Esophagus (tissue), 2 donors: ENCODE measurements around the gene HOXA9. TPM values are rescaled to one million over a fixed set of nuclear protein-coding genes. Genes with fewer than 3 reads are reported as not detected.

Experiments
- H3K27ac ChIP-seq, 2 donors: one replicate each; pipeline ENCODE4 v1.5.1; 2013; ENCODE audit warnings: low read depth in 2 of 2, mild to moderate bottlenecking in 2 of 2, inconsistent platforms in 1 of 2, low read length in 1 of 2, moderate library complexity in 1 of 2
- H3K27me3 ChIP-seq, 2 donors: one replicate each; pipeline ENCODE4 v1.6.1; 2013; ENCODE audit warnings: low read length in 2 of 2, control low read depth in 1 of 2, mild to moderate bottlenecking in 1 of 2; ENCODE audit not compliant: insufficient read depth in 2 of 2, control insufficient read depth in 1 of 2
- H3K36me3 ChIP-seq, 2 donors: one replicate each; pipeline ENCODE4 v1.6.1; 2013; ENCODE audit warnings: low read length in 1 of 2; ENCODE audit not compliant: control insufficient read depth in 2 of 2, insufficient read depth in 2 of 2
- H3K4me1 ChIP-seq, 2 donors: one replicate each; pipeline ENCODE4 v1.6.1; 2013; ENCODE audit warnings: low read length in 1 of 2; ENCODE audit not compliant: control insufficient read depth in 2 of 2, insufficient read depth in 2 of 2
- H3K4me3 ChIP-seq, 2 donors: one replicate each; pipeline ENCODE4 v1.5.1; 2013; ENCODE audit warnings: low read length in 2 of 2, mild to moderate bottlenecking in 2 of 2, low read depth in 1 of 2, moderate library complexity in 1 of 2
- H3K9me3 ChIP-seq, 2 donors: one replicate each; pipeline ENCODE4 v1.6.1; 2013; ENCODE audit warnings: mild to moderate bottlenecking in 2 of 2, low read depth in 1 of 2, low read length in 1 of 2, moderate library complexity in 1 of 2; ENCODE audit not compliant: control insufficient read depth in 2 of 2, insufficient read depth in 1 of 2
- WGBS, 2 donors: extraction: QIAGEN DNeasy Blood & Tissue Kit; methylation state at CpG; one replicate each; pipeline ENCODE4 v1.1.7; 2013; 5-methylcytosine and 5-hydroxymethylcytosine counted together
- polyA plus RNA-seq, 2 donors: library from polyadenylated mRNA; stranded (reverse); fragments of 200-250 nt; gene quantifications; one replicate each; pipeline ENCODE4 v1.2.3, GENCODE V29; 2013
- donor health status: healthy with polysubstance abuse.
- donor health status: Bipolar disorder and iron deficiency.

Gene HOXA9
- polyA plus RNA-seq, 2 donors = 0.49 TPM

GRCh38 chr7:27143023-27143949 lies 22.1 kb downstream of the HOXA9 start, which contains the start of gene HOXA5:
Gene HOXA5, minus strand, starts transcription at chr7:27143681. Its CDS starts 74 bp downstream, at chr7:27143607.
- Histone ChIP-seq H3K4me1 (peaks cover 3% of the 10 kb centered on the region in 2 donors), H3K9me3 (no peaks in the 10 kb centered on the region), H3K36me3 (no peaks in the 10 kb centered on the region), H3K4me3 (peak within 1 kb of the TSS; percentile 76 to 82), H3K27me3 (peaks cover 0 to 2% of the 10 kb centered on the region in 2 donors), H3K27ac (peak within 1 kb of the TSS; percentile 94 to 95)
- 18% methylated on average over 63 to 86 of the region's 86 CpGs for WGBS, 2 donors

DNA sequence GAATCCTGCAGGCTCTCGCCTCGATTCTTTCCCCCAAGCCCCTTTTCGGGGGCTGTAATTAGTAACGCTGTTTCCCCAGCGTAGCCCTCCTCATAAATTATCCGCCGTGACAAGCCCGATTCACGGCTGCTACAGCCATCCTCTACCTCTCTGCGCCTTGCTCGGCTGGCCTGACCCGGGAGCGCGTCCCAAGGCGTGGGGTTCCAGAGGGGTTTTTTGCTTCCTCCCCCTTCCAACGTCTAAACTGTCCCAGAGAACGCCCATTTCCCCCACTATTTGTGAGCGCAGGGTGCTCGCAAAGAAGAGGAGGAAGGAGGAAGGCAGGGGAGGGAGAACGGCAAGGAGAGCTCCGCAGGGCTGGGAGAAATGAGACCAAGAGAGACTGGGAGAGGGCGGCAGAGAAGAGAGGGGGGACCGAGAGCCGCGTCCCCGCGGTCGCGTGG lies 22.7 kb downstream of the HOXA9 start:
- no peaks in the 10 kb centered on the region for H3K36me3 ChIP-seq
- no peaks in the 10 kb centered on the region for H3K9me3 ChIP-seq
- WGBS, 2 donors = 13 to 26% methylated on average over 22 to 29 of the region's 29 CpGs
- H3K4me1 ChIP-seq = peaks cover 0 to 3% of the 10 kb centered on the region in 2 donors
- H3K27me3 ChIP-seq = peaks cover 0 to 2% of the 10 kb centered on the region in 2 donors
- H3K4me3 ChIP-seq = peak overlapping the region; percentile 76 to 82
- peak overlapping the region; percentile 94 to 95 for H3K27ac ChIP-seq

DNA sequence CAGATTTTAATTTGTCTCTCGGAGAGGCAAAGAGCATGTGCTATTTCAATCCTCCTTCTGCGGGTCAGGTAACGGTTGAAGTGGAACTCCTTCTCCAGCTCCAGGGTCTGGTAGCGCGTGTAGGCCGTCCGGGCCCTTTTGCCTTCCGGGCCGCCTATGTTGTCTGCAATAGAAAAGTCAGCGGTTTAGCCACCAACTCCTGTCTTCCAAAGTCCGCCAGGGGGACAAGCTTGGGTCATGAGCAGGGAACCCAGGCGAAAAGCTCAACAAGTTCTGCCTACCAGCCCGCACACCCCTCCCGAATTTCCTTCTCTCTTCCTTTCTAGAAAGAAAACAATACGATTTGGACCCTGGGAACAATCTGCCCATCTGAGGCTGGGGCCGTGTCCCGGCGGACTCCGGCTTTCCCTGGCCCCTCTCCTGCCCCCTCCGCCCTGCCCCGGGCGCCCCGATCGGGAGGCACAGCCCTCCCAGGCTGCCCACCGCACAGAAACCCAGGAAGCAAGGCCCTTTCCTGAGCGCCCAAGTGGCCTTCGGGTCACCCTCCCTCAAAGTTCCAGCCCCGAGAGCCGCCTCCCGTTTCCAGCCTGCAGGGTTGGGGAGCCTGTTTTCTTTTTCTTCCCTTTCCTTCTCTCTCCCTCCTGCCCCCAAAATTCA lies 23.3 kb downstream of the HOXA9 start:
- H3K36me3 ChIP-seq = no peaks in the 10 kb centered on the region
- peak overlapping the region; percentile 76 to 82 for H3K4me3 ChIP-seq
- no peaks in the 10 kb centered on the region for H3K9me3 ChIP-seq
- peaks cover 0 to 2% of the 10 kb centered on the region in 2 donors for H3K27me3 ChIP-seq
- peaks cover 0 to 3% of the 10 kb centered on the region in 2 donors for H3K4me1 ChIP-seq
- H3K27ac ChIP-seq = peak overlapping the region; percentile 94 to 95
- 28 to 32% methylated on average over 30 of the region's 30 CpGs for WGBS, 2 donors

DNA sequence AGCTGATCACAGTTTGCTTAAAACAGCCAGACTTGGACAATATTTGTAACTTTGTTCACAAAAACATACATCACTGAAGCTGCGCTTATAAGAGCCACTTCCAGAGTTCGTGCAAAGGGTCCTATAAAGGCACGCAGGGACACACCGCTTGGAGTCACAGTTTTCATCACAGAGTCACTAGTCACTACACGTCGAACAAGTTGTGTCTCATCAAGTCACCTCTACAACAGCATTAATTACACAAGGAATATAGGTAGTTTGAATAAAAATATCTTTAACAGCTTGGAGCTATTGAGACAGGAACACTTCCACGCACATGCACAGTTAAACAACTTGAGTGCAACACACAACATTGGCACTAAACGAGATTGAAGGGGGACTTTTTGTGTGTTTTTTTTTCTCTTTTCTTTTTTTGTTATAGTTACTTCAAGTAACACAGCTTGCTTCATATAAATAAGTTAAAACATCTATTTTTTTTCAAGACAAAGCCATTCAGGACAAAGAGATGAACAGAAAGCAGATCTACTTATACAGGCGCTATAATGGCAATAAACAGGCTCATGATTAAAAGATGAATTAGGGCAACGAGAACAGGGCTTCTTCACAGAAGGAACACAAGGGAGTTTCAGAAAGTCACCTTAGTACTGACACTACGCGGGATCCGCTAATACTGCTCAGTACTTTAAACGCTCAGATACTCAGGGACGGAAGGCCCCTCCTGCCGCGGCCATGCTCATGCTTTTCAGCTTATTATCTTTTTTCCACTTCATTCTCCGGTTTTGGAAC lies 24.0 kb downstream of the HOXA9 start:
- Histone ChIP-seq H3K27me3 (no peaks in the 10 kb centered on the region), H3K36me3 (no peaks in the 10 kb centered on the region), H3K9me3 (no peaks in the 10 kb centered on the region), H3K4me3 (peak overlapping the region; percentile 76 to 82), H3K27ac (peak overlapping the region; percentile 94 to 95), H3K4me1 (peaks cover 0 to 3% of the 10 kb centered on the region in 2 donors)
- 67 to 69% methylated on average over 18 of the region's 18 CpGs for WGBS, 2 donors

- Histone ChIP-seq H3K27ac (peak overlapping the region; percentile 23 to 56), H3K36me3 (no peaks in the 10 kb centered on the region), H3K9me3 (no peaks in the 10 kb centered on the region), H3K27me3 (no peaks in the 10 kb centered on the region), H3K4me1 (peaks cover 0 to 3% of the 10 kb centered on the region in 2 donors), H3K4me3 (no peak overlapping the region)
- WGBS, 2 donors = 59 to 85% methylated on average over 15 of the region's 15 CpGs
Measured at GRCh38 chr7:27140126-27140857, 25.0 kb downstream of the HOXA9 start.

DNA sequence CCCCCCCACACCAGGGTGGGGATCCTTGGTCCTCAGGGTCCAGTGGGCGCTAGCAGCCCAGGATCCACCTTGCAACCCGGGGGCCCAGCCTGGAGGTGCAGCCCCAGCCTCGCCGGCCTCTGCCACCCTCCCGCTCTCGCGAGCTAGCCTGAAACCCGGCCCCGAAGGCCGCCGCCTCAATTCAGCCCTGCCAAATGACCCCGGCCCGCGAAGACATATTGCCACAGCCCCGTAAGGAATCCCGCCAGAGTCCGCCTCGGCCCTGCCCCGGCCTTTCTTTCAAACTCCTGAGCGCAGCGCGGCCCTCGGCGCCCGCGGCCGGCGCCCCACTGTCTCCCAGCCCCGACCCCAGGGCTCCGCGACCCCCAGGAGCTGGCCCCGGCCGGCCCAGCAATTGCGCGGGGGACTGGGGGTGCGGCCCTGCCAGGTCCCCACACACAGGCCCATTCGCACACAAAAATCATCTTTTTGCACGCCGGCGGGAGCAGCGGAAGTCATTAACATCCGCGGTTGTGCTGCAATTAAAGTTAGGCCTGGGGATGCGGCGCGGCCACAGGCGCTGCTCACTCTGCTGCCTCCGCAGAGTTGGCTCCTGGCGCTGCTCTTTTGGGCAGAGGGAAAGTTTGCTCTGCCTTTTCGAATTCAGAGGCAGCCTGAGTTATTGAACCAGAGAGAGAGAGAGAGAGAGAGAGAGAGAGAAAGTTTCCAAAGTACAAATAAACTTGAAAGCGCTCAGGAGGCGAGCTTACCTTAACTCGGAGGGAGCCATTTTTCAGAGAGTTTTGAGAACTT lies 25.8 kb downstream of the HOXA9 start:
- no peaks in the 10 kb centered on the region for H3K36me3 ChIP-seq
- WGBS, 2 donors = 49 to 77% methylated on average over 53 of the region's 53 CpGs
- H3K4me3 ChIP-seq = peak overlapping the region in 1 of 2 donors; percentile 14
- H3K9me3 ChIP-seq = no peaks in the 10 kb centered on the region
- H3K27ac ChIP-seq = peak overlapping the region; percentile 25 to 56
- peaks cover 0 to 3% of the 10 kb centered on the region in 2 donors for H3K4me1 ChIP-seq
- H3K27me3 ChIP-seq = no peaks in the 10 kb centered on the region

- no peak overlapping the region for H3K4me3 ChIP-seq
- peaks cover 0 to 3% of the 10 kb centered on the region in 2 donors for H3K4me1 ChIP-seq
- WGBS, 2 donors = 52 to 81% methylated on average over 11 of the region's 11 CpGs
- H3K9me3 ChIP-seq = no peaks in the 10 kb centered on the region
- H3K36me3 ChIP-seq = no peaks in the 10 kb centered on the region
- H3K27ac ChIP-seq = peak overlapping the region; percentile 25 to 56
- no peaks in the 10 kb centered on the region for H3K27me3 ChIP-seq
Measured at GRCh38 chr7:27138985-27139333, 26.4 kb downstream of the HOXA9 start.

GRCh38 chr7:27138472-27138871 lies 26.9 kb downstream of the HOXA9 start:
- H3K4me3 ChIP-seq = no peak overlapping the region
- 79 to 94% methylated on average over 1 of the region's 1 CpG for WGBS, 2 donors
- H3K4me1 ChIP-seq = peaks cover 0 to 3% of the 10 kb centered on the region in 2 donors
- H3K27ac ChIP-seq = peak overlapping the region; percentile 25 to 68
- no peaks in the 10 kb centered on the region for H3K27me3 ChIP-seq
- H3K36me3 ChIP-seq = no peaks in the 10 kb centered on the region
- H3K9me3 ChIP-seq = no peaks in the 10 kb centered on the region
